SH-SY5Y (cell line): ENCODE data around the gene ALG8.

Experiments used
- GATA2 ChIP-seq: IDR thresholded peaks from 2 replicates; pipeline ENCODE4 v1.6.1; 2011; ENCODE audit warnings: mild to moderate bottlenecking, low read depth, low read length
- GATA3 ChIP-seq: IDR thresholded peaks from 2 replicates; pipeline ENCODE4 v1.6.1; 2011; ENCODE audit warnings: low read depth, mild to moderate bottlenecking, low read length, moderate library complexity

DNA sequence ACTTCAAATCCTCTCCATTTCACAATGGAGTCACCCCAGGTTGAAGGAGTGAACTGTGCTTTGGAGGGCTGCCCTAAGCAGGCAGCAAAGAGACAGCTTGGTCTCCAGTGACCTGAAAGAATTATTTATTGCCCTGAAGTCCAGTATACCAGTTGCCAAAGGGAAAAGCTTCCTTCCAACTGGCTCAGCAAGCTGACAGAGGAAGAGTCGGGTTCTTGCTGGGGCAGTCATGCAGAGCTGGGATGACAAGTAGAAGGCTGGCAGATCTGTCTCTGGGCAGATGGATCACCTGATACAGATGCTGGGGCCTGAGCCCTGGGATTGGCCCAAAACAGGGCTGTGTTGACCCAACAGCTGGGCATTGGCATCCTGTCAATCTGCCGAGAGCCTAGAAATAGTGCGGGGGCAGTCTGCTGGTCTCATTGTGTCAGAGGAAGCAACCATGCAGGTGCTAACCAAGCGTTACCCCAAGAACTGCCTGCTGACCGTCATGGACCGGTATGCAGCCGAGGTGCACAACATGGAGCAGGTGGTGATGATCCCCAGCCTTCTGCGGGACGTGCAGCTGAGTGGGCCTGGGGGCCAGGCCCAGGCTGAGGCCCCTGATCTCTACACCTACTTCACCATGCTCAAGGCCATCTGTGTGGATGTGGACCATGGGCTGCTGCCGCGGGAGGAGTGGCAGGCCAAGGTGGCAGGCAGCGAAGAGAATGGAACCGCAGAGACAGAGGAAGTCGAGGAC lies 75.8 kb downstream of the ALG8 start, which contains the start of gene THRSP:
- TF ChIP-seq GATA2 (no peak), GATA3 (no peak)
